Testis (tissue), 3 donors: Measurements from ENCODE around the gene ALOXE3. TPM values are rescaled to one million over a fixed set of nuclear protein-coding genes. Genes with fewer than 3 reads are reported as not detected.

Experiments
- DNase-seq: peaks from one replicate; pipeline ENCODE4 v3.0.0-alpha.2; 2019
- H3K27ac ChIP-seq, 2 donors: fragments of 200-600 bp; sonication (generic); one replicate each; pipeline ENCODE4 v1.5.1; 2019
- H3K27me3 ChIP-seq: fragments of 200-600 bp; sonication (generic); one replicate; pipeline ENCODE4 v1.5.1; 2019
- H3K36me3 ChIP-seq: fragments of 200-600 bp; sonication (generic); one replicate; pipeline ENCODE4 v1.5.1; 2017; ENCODE audit warnings: low read depth; ENCODE audit errors: missing control alignments
- H3K4me1 ChIP-seq: fragments of 200-600 bp; sonication (generic); one replicate; pipeline ENCODE4 v1.5.1; 2019
- H3K4me3 ChIP-seq, 2 donors: fragments of 200-600 bp; sonication (generic); one replicate each; pipeline ENCODE4 v1.5.1; 2017 to 2019
- H3K9me3 ChIP-seq: fragments of 200-600 bp; sonication (generic); one replicate; pipeline ENCODE4 v1.5.1; 2017
- CTCF ChIP-seq, 3 experiments: fragments of 450-650 bp in 2 of 3; fragments of 200-600 bp in 1 of 3; sonication (generic) in 1 of 3; IDR thresholded peaks; one replicate each; pipeline ENCODE4 v1.5.1; 2016 to 2019; ENCODE audit warnings: antibody characterized with exemption in 3 of 3, mild to moderate bottlenecking in 2 of 3, moderate library complexity in 1 of 3
- POLR2A ChIP-seq: fragments of 450-650 bp; IDR thresholded peaks from one replicate; pipeline ENCODE4 v1.6.1; 2017; ENCODE audit warnings: antibody characterized with exemption, mild to moderate bottlenecking, moderate library complexity
- WGBS, 2 donors: methylation state at CpG; one replicate each; pipeline ENCODE4 v1.1.5; 2018; 5-methylcytosine and 5-hydroxymethylcytosine counted together
- intact Hi-C: fragments of 100-400 bp; cut with DNase I; formaldehyde crosslinking; loops from one replicate; pipeline ENCODE4 v1.15.1; 2023; ENCODE audit warnings: low total_unique reads
- polyA plus RNA-seq: library from polyadenylated mRNA; stranded (reverse); fragments of 350-450 nt; fragmentation: Illumina TruSeq; extraction: RNeasy Lipid Tissue Mini Kit (QIAGEN cat#74804); gene quantifications from one replicate; pipeline ENCODE4 v1.2.3, GENCODE V29; 2014; ENCODE audit warnings: low read depth, low replicate concordance; ENCODE audit not compliant: insufficient read depth
- total RNA-seq, 2 donors: library from RNA; depleted of rRNA; stranded (reverse); fragments of >200 nt; gene quantifications; one replicate each; pipeline ENCODE4 v1.2.3, GENCODE V29; 2016

The ALOXE3 gene
- total and polyA plus RNA-seq, 3 donors from 2014 or later = 2.2 to 4.3 (median 2.7) TPM

- WGBS, 2 donors = 85 to 87% methylated on average over 14 to 20 of the region's 20 CpGs
- intact Hi-C loops = no loop called here
- DNase-seq = no peak
- Histone ChIP-seq H3K4me3 (no peak within 1 kb of the TSS), H3K9me3 (no peaks in the 10 kb centered on the region), H3K4me1 (no peaks in the 10 kb centered on the region), H3K27ac (no peak within 1 kb of the TSS), H3K27me3 (no peaks in the 10 kb centered on the region), H3K36me3 (no peaks in the 10 kb centered on the region)
- TF ChIP-seq CTCF (IDR thresholded peaks at IDR 0.05) (no peak), POLR2A (no peak)
Measured at GRCh38 chr17:8087075-8087951, 31.0 kb downstream of the ALOXE3 start, which contains the start of gene ALOX12B. Gene ALOX12B (minus strand): TSS chr17:8087716. CDS start chr17:8087442, 274 bp downstream.

- WGBS, 2 donors = 90 to 92% methylated on average over 6 of the region's 6 CpGs
- Histone ChIP-seq H3K27ac (no peak overlapping the region), H3K9me3 (no peaks in the 10 kb centered on the region), H3K27me3 (no peaks in the 10 kb centered on the region), H3K4me1 (peaks cover 7% of the 10 kb centered on the region), H3K4me3 (no peak overlapping the region), H3K36me3 (no peaks in the 10 kb centered on the region)
- intact Hi-C loops = no loop called here
- no peak for DNase-seq
- TF ChIP-seq CTCF (IDR thresholded peaks at IDR 0.05) (no peak), POLR2A (no peak)
Measured at GRCh38 chr17:8084250-8084649, 34.1 kb downstream of the ALOXE3 start.

GRCh38 chr17:8082292-8082691, 36.0 kb downstream of the ALOXE3 start:
- TF ChIP-seq CTCF (IDR thresholded peaks at IDR 0.05) (no peak), POLR2A (no peak)
- intact Hi-C loops = no loop called here
- H3K4me1 ChIP-seq = peaks cover 10% of the 10 kb centered on the region
- no peak for DNase-seq
- no peak overlapping the region for H3K4me3 ChIP-seq
- H3K36me3 ChIP-seq = no peaks in the 10 kb centered on the region
- no peak overlapping the region for H3K27ac ChIP-seq
- 57 to 60% methylated on average over 10 of the region's 10 CpGs for WGBS, 2 donors
- no peaks in the 10 kb centered on the region for H3K9me3 ChIP-seq
- H3K27me3 ChIP-seq = no peaks in the 10 kb centered on the region

GRCh38 chr17:8081876-8082275, 36.4 kb downstream of the ALOXE3 start:
- H3K27me3 ChIP-seq = no peaks in the 10 kb centered on the region
- WGBS, 2 donors = 87 to 94% methylated on average over 3 of the region's 3 CpGs
- intact Hi-C loops = no loop called here

More at GRCh38 chr17:8081876-8082275, 36.4 kb downstream of the ALOXE3 start:
- H3K27ac ChIP-seq = no peak overlapping the region
- peaks cover 10% of the 10 kb centered on the region for H3K4me1 ChIP-seq
- no peak for TF ChIP-seq CTCF (IDR thresholded peaks at IDR 0.05)
- TF ChIP-seq POLR2A = no peak
- H3K36me3 ChIP-seq = no peaks in the 10 kb centered on the region
- H3K9me3 ChIP-seq = no peaks in the 10 kb centered on the region
- H3K4me3 ChIP-seq = no peak overlapping the region
- DNase-seq = no peak
